ENCODE data around the gene JAZF1. TPM values are rescaled to one million over a fixed set of nuclear protein-coding genes. Genes with fewer than 3 reads are reported as not detected.

Gene JAZF1
- total and polyA plus RNA-seq, 2 of the 8 experiments (the other 6 are each of a cell fraction or from before 2014, with no cell fraction given) = 2.6 to 21.8 TPM

GRCh38 chr7:28179120-28180030 is 1.2 kb downstream of the JAZF1 start:
- H3K4me1 ChIP-seq (replicated peaks in 1 of 4; ENCODE audit: control insufficient read depth in 3 of 4, insufficient read depth in 4 of 4, low read length in 3 of 4) = peaks cover 0 to 13% (median 7%) of the 10 kb centered on the region in 4 experiments
- CTCF ChIA-PET (ENCODE audit: partially characterized antibody) = interaction anchor here (1.8 to 2.1 kb wide), 2 partner anchors 26 to 35 kb away, joined by 4 to 6 read pairs; no protein-coding TSS in a partner anchor
- FAIRE-seq = no peak

More at GRCh38 chr7:28179120-28180030, 1.2 kb downstream of the JAZF1 start:
- POLR2A ChIA-PET (ENCODE audit: partially characterized antibody) = no interaction called here
- no peak overlapping the region for H3K4ac ChIP-seq (replicated peaks; ENCODE audit: insufficient read length, low read depth, low read length)
- H3K23me2 ChIP-seq (ENCODE audit: low read depth, low read length) = peaks cover 8% of the 10 kb centered on the region; the same call in 1 of the 2 replicates
- H3K27ac ChIP-seq (ENCODE audit: low read depth, low read length) = no peak overlapping the region
- no peak overlapping the region for H2BK12ac ChIP-seq (ENCODE audit: low read depth, low read length)
- no peaks in the 10 kb centered on the region for H3K79me1 ChIP-seq (ENCODE audit: low read depth, low read length)
- peaks cover 0 to 39% of the 10 kb centered on the region in 2 experiments; a peak in 2 of 4 replicates for H3K79me2 ChIP-seq (ENCODE audit: control insufficient read depth in 1 of 2, insufficient read depth in 2 of 2, low read length in 2 of 2)
- no peak overlapping the region for H4K91ac ChIP-seq (replicated peaks; ENCODE audit: insufficient read length, low read length)
- H2BK15ac ChIP-seq (ENCODE audit: low read length) = no peak overlapping the region
- TF ChIP-seq SIN3A (conservative IDR thresholded peaks at IDR 0.05 in 1 of 2, IDR thresholded peaks at IDR 0.05 in 1 of 2; ENCODE audit: low read depth in 1 of 2, low read length in 2 of 2) (0 out of 4 replicates have a peak, but pooled peaks of 1 of the 2 experiments have one; percentile 28), NANOG (IDR thresholded peaks at IDR 0.05; ENCODE audit: insufficient read depth, low read depth, low read length, poor library complexity, severe bottlenecking) (no peak), MAX (IDR thresholded peaks at IDR 0.05) (peak; percentile 42; the same call in 1 of the 2 replicates), KDM4A (IDR thresholded peaks at IDR 0.05; ENCODE audit: low read depth, low read length, severe bottlenecking) (peak; percentile 59), ASH2L (IDR thresholded peaks at IDR 0.05; ENCODE audit: low read length) (peak; percentile 59)
- 9% methylated on average over 31 of the region's 96 CpGs; no CpG with 5 or more reads in 1 of the 2 experiments for WGBS, 2 experiments (ENCODE audit: extremely low coverage in 1 of 2, insufficient coverage in 1 of 2, insufficient read length in 1 of 2, insufficient replicate concordance in 2 of 2, low coverage in 1 of 2, low lambda C conversion rate in 2 of 2, missing lambda C conversion rate in 1 of 2)
- no peaks in the 10 kb centered on the region for H3K9me3 ChIP-seq (ENCODE audit: insufficient read depth in 2 of 2, low read depth in 1 of 2, low read length in 1 of 2)
- H4K20me1 ChIP-seq (replicated peaks in 1 of 2; ENCODE audit: control insufficient read depth in 1 of 2, insufficient read depth in 2 of 2, low read length in 2 of 2) = peaks cover 1 to 3% of the 10 kb centered on the region in 2 experiments
- no peak overlapping the region; the same call in 1 of the 2 replicates for H4K8ac ChIP-seq (ENCODE audit: extremely low read depth, insufficient read depth, low read length)
- DNase-seq (ENCODE audit: low read depth in 1 of 2, low spot score in 2 of 2) = peak in 1 of 2 experiments; percentile 64
- H2AK5ac ChIP-seq (ENCODE audit: low read depth, low read length) = no peak overlapping the region
- H3K4me3 ChIP-seq (ENCODE audit: extremely low read depth in 1 of 4, insufficient read depth in 2 of 4, low read depth in 3 of 4, low read length in 4 of 4) = peak overlapping the region; percentile 42 to 89 (median 55)
- no peak overlapping the region for H2AFZ ChIP-seq (ENCODE audit: low read length)
- H3K18ac ChIP-seq (ENCODE audit: extremely low read depth, low read length) = peak overlapping the region; percentile 86; the same call in 1 of the 2 replicates
- H3K4me2 ChIP-seq (ENCODE audit: insufficient read depth in 1 of 2, low read depth in 2 of 2, low read length in 2 of 2) = peak overlapping the region; percentile 75 to 88
- H4K5ac ChIP-seq (ENCODE audit: insufficient read length, low read depth, low read length) = no peak overlapping the region
- H3K14ac ChIP-seq (ENCODE audit: insufficient read length) = no peak overlapping the region
- H3K36me3 ChIP-seq (ENCODE audit: control insufficient read depth in 2 of 4, insufficient read depth in 4 of 4, low read length in 3 of 4) = no peaks in the 10 kb centered on the region
- no peak overlapping the region for H2BK20ac ChIP-seq (ENCODE audit: low read length)
- H3K27me3 ChIP-seq (replicated peaks in 1 of 4; ENCODE audit: control insufficient read depth in 3 of 4, extremely low read depth in 1 of 4, insufficient read depth in 3 of 4, low read length in 3 of 4) = peaks cover 0 to 7% (median 2%) of the 10 kb centered on the region in 4 experiments; a peak in 3 of 7 replicates
- peak overlapping the region; percentile 19; the same call in 1 of the 2 replicates for H2BK5ac ChIP-seq (ENCODE audit: low read depth, low read length)
- H2BK120ac ChIP-seq (replicated peaks; ENCODE audit: low read depth, low read length) = no peak overlapping the region
- H3K56ac ChIP-seq (replicated peaks; ENCODE audit: insufficient read length, low read depth, low read length) = no peak overlapping the region
- no peak overlapping the region for H3K23ac ChIP-seq (ENCODE audit: insufficient read length)
- peak overlapping the region in 1 of 4 experiments; percentile 54; a peak in 1 of 7 replicates for H3K9ac ChIP-seq (replicated peaks in 1 of 4; ENCODE audit: extremely low read depth in 1 of 4, low read depth in 3 of 4, low read length in 3 of 4)

All from H1 (cell line).